ENCODE measurements around the gene KCNQ1. TPM values are rescaled to one million over a fixed set of nuclear protein-coding genes. Genes with fewer than 3 reads are reported as not detected.

Gene KCNQ1
- total and polyA plus RNA-seq, 7 donors: 0.48 to 3.1 (median 1.1) TPM

- WGBS, 3 donors: 89 to 93% (median 91%) methylated on average over 20 to 22 of the region's 22 CpGs
- intact Hi-C loops (cut with DNase I): no loop called here
- DNase-seq (peak; percentile 10 to 53), ATAC-seq (no peak)
- TF ChIP-seq CTCF (IDR thresholded peaks at IDR 0.05): no peak
- no peaks in the 10 kb centered on the region for H3K36me3 ChIP-seq (ENCODE audit: insufficient read depth in 1 of 2, low read depth in 1 of 2)
- H3K27ac ChIP-seq: no peak overlapping the region
- no peaks in the 10 kb centered on the region for H3K27me3 ChIP-seq (ENCODE audit: insufficient read depth in 3 of 3, low read length in 2 of 3)
- no peaks in the 10 kb centered on the region for H3K9me3 ChIP-seq
- H3K4me1 ChIP-seq: no peaks in the 10 kb centered on the region
- no peak overlapping the region for H3K4me3 ChIP-seq
Observed at GRCh38 chr11:2577991-2578928, 133.5 kb downstream of the KCNQ1 start.

- ATAC-seq: no peak
- no peak for TF ChIP-seq CTCF (IDR thresholded peaks at IDR 0.05)
- Histone ChIP-seq H3K27ac (no peak overlapping the region), H3K4me1 (no peaks in the 10 kb centered on the region), H3K4me3 (no peak overlapping the region), H3K27me3 (ENCODE audit: insufficient read depth in 3 of 3, low read length in 2 of 3) (no peaks in the 10 kb centered on the region), H3K9me3 (no peaks in the 10 kb centered on the region), H3K36me3 (ENCODE audit: insufficient read depth in 1 of 2, low read depth in 1 of 2) (no peaks in the 10 kb centered on the region)
- no peak for DNase-seq
- WGBS, 3 donors: 63 to 73% (median 73%) methylated on average over 6 to 7 of the region's 7 CpGs
- intact Hi-C loops (cut with DNase I): no loop called here
Observed at GRCh38 chr11:2578929-2579270, 134.1 kb downstream of the KCNQ1 start.

GRCh38 chr11:2579315-2580060, 134.7 kb downstream of the KCNQ1 start:
- Histone ChIP-seq H3K4me3 (no peak overlapping the region), H3K27ac (no peak overlapping the region), H3K4me1 (no peaks in the 10 kb centered on the region), H3K9me3 (no peaks in the 10 kb centered on the region), H3K36me3 (ENCODE audit: insufficient read depth in 1 of 2, low read depth in 1 of 2) (no peaks in the 10 kb centered on the region), H3K27me3 (ENCODE audit: insufficient read depth in 3 of 3, low read length in 2 of 3) (no peaks in the 10 kb centered on the region)
- intact Hi-C loops (cut with DNase I): no loop called here
- no peak for ATAC-seq
- WGBS, 3 donors: 71 to 80% (median 72%) methylated on average over 17 of the region's 17 CpGs
- TF ChIP-seq CTCF (IDR thresholded peaks at IDR 0.05): no peak
- peak; percentile 9 to 48 for DNase-seq

- no peaks in the 10 kb centered on the region for H3K4me1 ChIP-seq
- no peak overlapping the region for H3K4me3 ChIP-seq
- no peaks in the 10 kb centered on the region for H3K36me3 ChIP-seq (ENCODE audit: insufficient read depth in 1 of 2, low read depth in 1 of 2)
- TF ChIP-seq CTCF (IDR thresholded peaks at IDR 0.05): no peak
- WGBS, 3 donors: 69 to 85% (median 82%) methylated on average over 10 of the region's 10 CpGs
- H3K27me3 ChIP-seq (ENCODE audit: insufficient read depth in 3 of 3, low read length in 2 of 3): no peaks in the 10 kb centered on the region
- H3K27ac ChIP-seq: no peak overlapping the region
- DNase-seq (no peak), ATAC-seq (no peak)
- no peaks in the 10 kb centered on the region for H3K9me3 ChIP-seq
- intact Hi-C loops (cut with DNase I): no loop called here
Observed at GRCh38 chr11:2580061-2580421, 135.2 kb downstream of the KCNQ1 start.

Data from psoas muscle (tissue), 8 donors.